ENCODE measurements around the gene TRIM16.
"Not testable (repeated sequence)": the region's sequence is repeated elsewhere in the genome, so short reads cannot be mapped to it uniquely, and the experiment has no call there.

- TF ChIP-seq CTCF (conservative IDR thresholded peaks at IDR 0.05; ENCODE audit: low read length); EZH2phosphoT487 (IDR thresholded peaks at IDR 0.05; ENCODE audit: borderline replicate concordance): not testable (repeated sequence)
Observed at GRCh38 chr17:15716601-15717563, 32.8 kb upstream of the TRIM16 start.

Data from Loucy (cell line).